ENCODE results near the gene PSMD11.
"Not testable (repeated sequence)": the region's sequence is repeated elsewhere in the genome, so short reads cannot be mapped to it uniquely, and the experiment has no call there.

PSMD11 gene

GRCh38 chr17:32445497-32445896 lies 1.2 kb downstream of the PSMD11 start:
- TF ChIP-seq CTCF (IDR thresholded peaks at IDR 0.05): no peak
- H3K27ac ChIP-seq: no peak overlapping the region

DNA sequence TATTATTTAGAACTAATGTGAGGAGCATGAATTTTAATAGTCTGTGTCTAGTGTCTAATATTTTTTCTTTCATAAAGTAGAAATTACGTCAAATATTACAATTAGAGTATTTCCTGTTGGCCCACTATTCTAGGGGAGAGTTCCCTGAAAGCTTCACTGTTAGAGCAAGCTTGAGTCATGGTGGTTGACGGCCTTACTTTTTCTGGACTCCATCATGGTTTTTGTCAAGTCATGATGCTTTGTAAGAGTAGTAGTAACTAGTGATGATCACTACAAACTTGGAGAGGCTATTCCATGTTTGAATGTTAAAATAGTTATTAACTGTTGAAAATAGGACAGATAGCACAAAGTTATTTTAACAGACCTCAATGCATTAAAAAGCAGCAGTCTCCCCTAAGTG lies 1.7 kb downstream of the PSMD11 start:
- Histone ChIP-seq H3K4me2 (ENCODE audit: low read length) (peak overlapping the region; percentile 27), H3K27me3 (ENCODE audit: control insufficient read depth, insufficient read depth, low read length) (no peaks in the 10 kb centered on the region), H3K4me3 (ENCODE audit: low read depth, low read length) (no peak overlapping the region), H3K9me3 (ENCODE audit: control insufficient read depth, low read length) (no peaks in the 10 kb centered on the region), H3K27ac (no peak overlapping the region), H3K36me3 (ENCODE audit: control insufficient read depth, insufficient read depth, low read length) (no peaks in the 10 kb centered on the region), H3K9ac (no peak overlapping the region), H3K79me2 (peaks cover 30% of the 10 kb centered on the region), H3K4me1 (peaks cover 13% of the 10 kb centered on the region), H2AFZ (no peak overlapping the region)
- no peak for TF ChIP-seq CTCF (IDR thresholded peaks at IDR 0.05)

More at GRCh38 chr17:32445497-32445896, 1.2 kb downstream of the PSMD11 start:
- Histone ChIP-seq H3K4me2 (ENCODE audit: low read length) (peak overlapping the region; percentile 89), H3K36me3 (ENCODE audit: control insufficient read depth, insufficient read depth, low read length) (no peaks in the 10 kb centered on the region), H2AFZ (peak overlapping the region; percentile 93), H3K9me3 (ENCODE audit: control insufficient read depth, low read length) (no peaks in the 10 kb centered on the region), H3K79me2 (peaks cover 25% of the 10 kb centered on the region), H3K9ac (no peak overlapping the region), H3K4me3 (ENCODE audit: low read depth, low read length) (peak overlapping the region; percentile 81), H3K27me3 (ENCODE audit: control insufficient read depth, insufficient read depth, low read length) (no peaks in the 10 kb centered on the region), H3K4me1 (peaks cover 13% of the 10 kb centered on the region)

GRCh38 chr17:32446949-32447348 lies 2.6 kb downstream of the PSMD11 start:
- Histone ChIP-seq H3K36me3 (ENCODE audit: control insufficient read depth, insufficient read depth, low read length) (no peaks in the 10 kb centered on the region), H3K9ac (no peak overlapping the region), H3K4me3 (ENCODE audit: low read depth, low read length) (no peak overlapping the region), H3K4me2 (ENCODE audit: low read length) (no peak overlapping the region), H3K4me1 (peaks cover 13% of the 10 kb centered on the region), H3K9me3 (ENCODE audit: control insufficient read depth, low read length) (no peaks in the 10 kb centered on the region), H3K27me3 (ENCODE audit: control insufficient read depth, insufficient read depth, low read length) (no peaks in the 10 kb centered on the region), H3K27ac (no peak overlapping the region), H2AFZ (no peak overlapping the region), H3K79me2 (peaks cover 35% of the 10 kb centered on the region)
- no peak for TF ChIP-seq CTCF (IDR thresholded peaks at IDR 0.05)

DNA sequence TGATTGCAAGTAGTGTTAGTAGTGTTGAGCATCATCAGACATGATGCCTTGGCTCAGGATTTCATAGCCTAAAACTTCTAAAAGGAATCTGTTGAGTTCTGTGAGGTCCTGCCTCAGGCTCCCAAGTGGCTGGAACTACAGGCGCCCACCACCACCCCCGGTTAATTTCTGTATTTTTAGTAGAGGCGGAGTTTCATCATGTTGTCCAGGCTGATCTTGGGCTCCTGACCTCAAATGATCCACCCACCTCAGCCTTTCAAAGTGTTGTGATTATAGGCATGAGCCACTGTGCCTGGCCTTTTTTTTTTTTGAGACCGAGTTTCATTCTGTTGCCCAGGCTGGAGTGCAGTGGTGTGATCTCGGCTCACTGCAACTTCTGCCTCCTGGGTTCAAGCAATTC lies 5.7 kb downstream of the PSMD11 start:
- Histone ChIP-seq H3K4me1 (peaks cover 13% of the 10 kb centered on the region), H3K9ac (no peak overlapping the region), H3K9me3 (ENCODE audit: control insufficient read depth, low read length) (no peaks in the 10 kb centered on the region), H2AFZ (no peak overlapping the region), H3K36me3 (ENCODE audit: control insufficient read depth, insufficient read depth, low read length) (no peaks in the 10 kb centered on the region), H3K4me2 (ENCODE audit: low read length) (no peak overlapping the region), H3K4me3 (ENCODE audit: low read depth, low read length) (no peak overlapping the region), H3K27me3 (ENCODE audit: control insufficient read depth, insufficient read depth, low read length) (no peaks in the 10 kb centered on the region), H3K79me2 (peaks cover 45% of the 10 kb centered on the region), H3K27ac (no peak overlapping the region)
- TF ChIP-seq CTCF (IDR thresholded peaks at IDR 0.05): no peak

DNA sequence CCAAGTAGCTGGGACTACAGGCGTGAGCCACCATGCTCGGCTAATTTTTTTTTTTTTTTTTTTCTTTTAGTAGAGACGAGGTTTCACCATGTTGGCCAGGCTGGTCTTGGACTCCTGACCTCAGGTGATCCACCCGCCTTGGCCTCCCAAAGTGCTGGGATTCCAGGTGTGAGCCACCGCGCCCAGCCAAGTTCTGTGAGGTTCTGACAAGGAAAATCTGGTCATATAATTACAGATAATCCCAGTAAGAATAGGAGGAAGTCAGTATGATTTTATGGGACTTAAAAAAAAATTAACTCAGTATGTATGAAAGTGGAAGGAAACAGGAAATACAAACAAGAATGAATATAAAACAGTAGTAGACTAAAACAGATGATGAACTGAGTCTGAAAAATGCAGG lies 6.1 kb downstream of the PSMD11 start:
- H3K27ac ChIP-seq; H3K36me3 ChIP-seq (ENCODE audit: control insufficient read depth, insufficient read depth, low read length): not testable (repeated sequence)

More for the DNA sequence above, 6.1 kb downstream of the PSMD11 start:
- H2AFZ ChIP-seq; H3K27me3 ChIP-seq (ENCODE audit: control insufficient read depth, insufficient read depth, low read length); H3K4me2 ChIP-seq (ENCODE audit: low read length); H3K9ac ChIP-seq; H3K4me3 ChIP-seq (ENCODE audit: low read depth, low read length); H3K9me3 ChIP-seq (ENCODE audit: control insufficient read depth, low read length): not testable (repeated sequence)
- Histone ChIP-seq H3K79me2 (peaks cover 44% of the 10 kb centered on the region), H3K4me1 (peaks cover 12% of the 10 kb centered on the region)

All from parathyroid adenoma (tissue), 2 donors.